HCT116 (cell line): Measurements from ENCODE around the gene RAMP2. TPM values are rescaled to one million over a fixed set of nuclear protein-coding genes. Genes with fewer than 3 reads are reported as not detected.

Experiments
- ATAC-seq: fragments of 200-7000 bp; cut with Tn5 transposase; 2 replicates; pipeline ENCODE4 v1.9.1; 2020; ENCODE audit warnings: mild to moderate bottlenecking, moderate library complexity
- BruUV-seq: library from RNA; stranded (reverse); fragments of 400-500 nt; replicated peaks from 2 replicates; lab custom pipeline; 2021; lab: Mats Ljungman, UMichigan
- CTCF ChIA-PET: fragments of 300-600 bp; sonication (Branson Sonifier 250); formaldehyde crosslinking; loops from one replicate; lab custom pipeline; 2021; ENCODE audit warnings: antibody characterized with exemption; lab: Charles Lee
- POLR2A ChIA-PET: fragments of 300-600, 350-600 bp; sonication (Branson Sonifier 250); formaldehyde crosslinking; loops from one replicate; lab custom pipeline; 2021; ENCODE audit warnings: antibody characterized with exemption; lab: Charles Lee
- RAD21 ChIA-PET, 2 experiments: fragments of 300-600 bp; sonication (Branson Sonifier 250); formaldehyde crosslinking; loops; one replicate each; lab custom pipeline; 2023; ENCODE audit warnings: low total read pairs in 2 of 2; ENCODE audit not compliant: uncharacterized antibody in 2 of 2, unreplicated experiment in 2 of 2, low non-redundant PET in 1 of 2; lab: Charles Lee
- DNase-seq: peaks from one replicate; pipeline ENCODE4 v3.0.0-alpha.2; 2010; ENCODE audit warnings: low read depth, low spot score
- H2AFZ ChIP-seq: fragments of 200-600 bp; shearing (Covaris generic), sonication (generic); 2 replicates; pipeline ENCODE4 v1.6.1; 2017; ENCODE audit warnings: low read depth, mixed run types, mixed read lengths, antibody characterized with exemption, low read length; ENCODE audit not compliant: poor library complexity, severe bottlenecking
- H3K27ac ChIP-seq: 2 replicates; pipeline ENCODE4 v1.5.1; 2012; ENCODE audit warnings: low read depth, low read length
- H3K27me3 ChIP-seq: fragments of 200-600 bp; sonication (generic); 2 replicates; pipeline ENCODE4 v1.6.1; 2016; ENCODE audit warnings: mixed run types, low read length, mixed read lengths; ENCODE audit not compliant: insufficient read depth
- H3K36me3 ChIP-seq, 2 experiments: fragments of 200-500 bp in 1 of 2; fragments of 200-600 bp in 1 of 2; sonication (Bioruptor generic) in 1 of 2; sonication (generic) in 1 of 2; 2 replicates each; pipeline versions ENCODE4 v1.5.1 to v1.6.1; 2014 to 2016; ENCODE audit warnings: low read length in 2 of 2, inconsistent platforms in 1 of 2, mixed read lengths in 1 of 2, mixed run types in 1 of 2; ENCODE audit not compliant: insufficient read depth in 2 of 2, control insufficient read depth in 1 of 2
- H3K4me1 ChIP-seq, 2 experiments: fragments of 200-600 bp in 1 of 2; sonication (generic) in 1 of 2; 2 replicates each; pipeline versions ENCODE4 v1.5.1 to v1.6.1; 2012 to 2017; ENCODE audit warnings: low read length in 2 of 2, inconsistent platforms in 1 of 2, mild to moderate bottlenecking in 1 of 2, mixed read lengths in 1 of 2, mixed run types in 1 of 2, moderate library complexity in 1 of 2; ENCODE audit not compliant: insufficient read depth in 2 of 2, control insufficient read depth in 1 of 2
- H3K4me2 ChIP-seq: fragments of 200-600 bp; sonication (generic); 2 replicates; pipeline ENCODE4 v1.6.1; 2017; ENCODE audit warnings: mixed run types, low read length, mixed read lengths
- H3K4me3 ChIP-seq, 2 experiments: fragments of 200-600 bp in 1 of 2; sonication (generic) in 1 of 2; replicated peaks in 1 of 2; 2 replicates each; pipeline ENCODE4 v1.5.1; 2011 to 2016; ENCODE audit warnings: low read length in 2 of 2, control low read depth in 1 of 2, low read depth in 1 of 2, mild to moderate bottlenecking in 1 of 2, mixed read lengths in 1 of 2, mixed run types in 1 of 2
- H3K79me2 ChIP-seq: fragments of 200-600 bp; sonication (generic); 2 replicates; pipeline ENCODE4 v1.6.1; 2017; ENCODE audit warnings: mild to moderate bottlenecking, mixed run types, low read length, moderate library complexity, mixed read lengths; ENCODE audit not compliant: insufficient read depth
- H3K9ac ChIP-seq: fragments of 200-600 bp; sonication (generic); 2 replicates; pipeline ENCODE4 v1.6.1; 2016; ENCODE audit warnings: low read length, mixed read lengths
- H3K9me2 ChIP-seq: fragments of 200-600 bp; sonication (generic), shearing (Covaris generic); 2 replicates; pipeline ENCODE4 v1.6.1; 2017; ENCODE audit warnings: mixed run types, mild to moderate bottlenecking, moderate library complexity; ENCODE audit not compliant: insufficient read depth
- H3K9me3 ChIP-seq, 2 experiments: fragments of 200-500 bp in 1 of 2; fragments of 200-600 bp in 1 of 2; sonication (Bioruptor generic) in 1 of 2; sonication (generic) in 1 of 2; 2 replicates each; pipeline ENCODE4 v1.6.1; 2014 to 2017; ENCODE audit warnings: low read length in 2 of 2, mixed read lengths in 2 of 2, inconsistent platforms in 1 of 2, low read depth in 1 of 2, mild to moderate bottlenecking in 1 of 2, mixed run types in 1 of 2, moderate library complexity in 1 of 2; ENCODE audit not compliant: control insufficient read depth in 1 of 2, insufficient read depth in 1 of 2
- H4K20me1 ChIP-seq: fragments of 200-600 bp; sonication (generic), shearing (Covaris generic); 2 replicates; pipeline ENCODE4 v1.6.1; 2017; ENCODE audit warnings: mixed run types, mild to moderate bottlenecking, moderate library complexity; ENCODE audit not compliant: insufficient read depth
- EGR1 ChIP-seq: IDR thresholded peaks from 2 replicates; pipeline ENCODE4 v1.6.1; 2012; ENCODE audit warnings: low read depth
- ELF1 ChIP-seq: IDR thresholded peaks from 2 replicates; pipeline ENCODE4 v1.6.1; 2012; ENCODE audit warnings: low read depth, borderline replicate concordance
- EZH2 ChIP-seq: fragments of 200-600 bp; sonication (generic); IDR thresholded peaks from 2 replicates; pipeline ENCODE4 v1.6.1; 2017; ENCODE audit warnings: antibody characterized with exemption, mixed run types
- EZH2phosphoT487 ChIP-seq: fragments of 200-600 bp; IDR thresholded peaks from 2 replicates; pipeline ENCODE4 v1.6.1; 2018; ENCODE audit warnings: antibody characterized with exemption, borderline replicate concordance
- FOSL1 ChIP-seq: IDR thresholded peaks from 2 replicates; pipeline ENCODE4 v1.6.1; 2012; ENCODE audit warnings: low read depth
- MAX ChIP-seq: IDR thresholded peaks from 2 replicates; pipeline ENCODE4 v1.6.1; 2012
- POLR2AphosphoS5 ChIP-seq: IDR thresholded peaks from 2 replicates; pipeline ENCODE4 v1.6.1; 2011; ENCODE audit warnings: mild to moderate bottlenecking, low read depth, low read length, moderate library complexity
- SIN3A ChIP-seq: IDR thresholded peaks from 2 replicates; pipeline ENCODE4 v1.6.1; 2012; ENCODE audit warnings: low read depth
- SP1 ChIP-seq: IDR thresholded peaks from 2 replicates; pipeline ENCODE4 v1.6.1; 2012; ENCODE audit warnings: low read depth
- SRF ChIP-seq: IDR thresholded peaks from 2 replicates; pipeline ENCODE4 v1.6.1; 2012; ENCODE audit warnings: low read depth
- YY1 ChIP-seq: IDR thresholded peaks from 2 replicates; pipeline ENCODE4 v1.6.1; 2011; ENCODE audit warnings: low read length, low read depth, moderate library complexity, mild to moderate bottlenecking; ENCODE audit not compliant: insufficient replicate concordance; ENCODE audit errors: extremely low read depth
- ZFX ChIP-seq: fragments of 450-650 bp; IDR thresholded peaks from 2 replicates; pipeline ENCODE4 v1.6.1; 2017
- ZNF274 ChIP-seq: fragments of 200-500 bp; sonication (Bioruptor generic); IDR thresholded peaks from 2 replicates; pipeline ENCODE4 v1.6.1; 2014; ENCODE audit warnings: mild to moderate bottlenecking, low read depth, low read length, inconsistent platforms
- intact Hi-C: fragments of 100-400 bp; cut with micrococcal nuclease; formaldehyde crosslinking; loops from 2 replicates; pipeline ENCODE4 v1.10.0; 2022
- total RNA-seq: library from RNA; stranded (reverse); gene quantifications from one replicate; pipeline ENCODE4 v1.2.1, GENCODE V29; 2021; ENCODE audit not compliant: unreplicated experiment
- TF ChIP-seq, protein P1 (sequence below): IDR thresholded peaks from 2 replicates; pipeline ENCODE4 v1.6.1; 2011; ENCODE audit warnings: mild to moderate bottlenecking, low read length, moderate library complexity; ENCODE audit not compliant: insufficient replicate concordance; ENCODE audit errors: extremely low read depth
- TF ChIP-seq, protein P2 (sequence below): IDR thresholded peaks from 2 replicates; pipeline ENCODE4 v1.6.1; 2012; ENCODE audit warnings: low read depth
- TF ChIP-seq, protein P3 (sequence below), 3 experiments: fragments of 200-600 bp in 1 of 3; sonication (generic) in 1 of 3; IDR thresholded peaks in 2 of 3; conservative IDR thresholded peaks in 1 of 3; 2 replicates each; pipeline ENCODE4 v1.5.1; 2012 to 2017; ENCODE audit warnings: low read depth in 2 of 3, low read length in 2 of 3, antibody characterized with exemption in 1 of 3, borderline replicate concordance in 1 of 3, control low read depth in 1 of 3, mild to moderate bottlenecking in 1 of 3, mixed read lengths in 1 of 3, mixed run types in 1 of 3, moderate library complexity in 1 of 3; ENCODE audit not compliant: insufficient read depth in 1 of 3
- TF ChIP-seq, protein P4 (sequence below): IDR thresholded peaks from 2 replicates; pipeline ENCODE4 v1.6.1; 2012

Gene RAMP2
- total RNA-seq, 1 experiment from 2014 or later, result not detected

- no TSS peak for BruUV-seq
- ATAC-seq (no peak), DNase-seq (no peak)
- H3K9me3 ChIP-seq, result no peaks in the 10 kb centered on the region
- RAD21 ChIA-PET, result no interaction called here
- H2AFZ ChIP-seq, result no peak overlapping the region
- H3K4me2 ChIP-seq, result no peak overlapping the region
- no peaks in the 10 kb centered on the region for H3K36me3 ChIP-seq
- no peaks in the 10 kb centered on the region for H3K9me2 ChIP-seq
- TF ChIP-seq, protein P1, sequence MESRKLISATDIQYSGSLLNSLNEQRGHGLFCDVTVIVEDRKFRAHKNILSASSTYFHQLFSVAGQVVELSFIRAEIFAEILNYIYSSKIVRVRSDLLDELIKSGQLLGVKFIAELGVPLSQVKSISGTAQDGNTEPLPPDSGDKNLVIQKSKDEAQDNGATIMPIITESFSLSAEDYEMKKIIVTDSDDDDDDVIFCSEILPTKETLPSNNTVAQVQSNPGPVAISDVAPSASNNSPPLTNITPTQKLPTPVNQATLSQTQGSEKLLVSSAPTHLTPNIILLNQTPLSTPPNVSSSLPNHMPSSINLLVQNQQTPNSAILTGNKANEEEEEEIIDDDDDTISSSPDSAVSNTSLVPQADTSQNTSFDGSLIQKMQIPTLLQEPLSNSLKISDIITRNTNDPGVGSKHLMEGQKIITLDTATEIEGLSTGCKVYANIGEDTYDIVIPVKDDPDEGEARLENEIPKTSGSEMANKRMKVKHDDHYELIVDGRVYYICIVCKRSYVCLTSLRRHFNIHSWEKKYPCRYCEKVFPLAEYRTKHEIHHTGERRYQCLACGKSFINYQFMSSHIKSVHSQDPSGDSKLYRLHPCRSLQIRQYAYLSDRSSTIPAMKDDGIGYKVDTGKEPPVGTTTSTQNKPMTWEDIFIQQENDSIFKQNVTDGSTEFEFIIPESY, result no peak
- TF ChIP-seq POLR2AphosphoS5 (no peak), FOSL1 (no peak), SP1 (no peak), EZH2phosphoT487 (no peak), YY1 (no peak), EGR1 (no peak), EZH2 (no peak), ZNF274 (no peak), ELF1 (no peak), MAX (no peak), ZFX (no peak), SRF (no peak), SIN3A (no peak)
- TF ChIP-seq, protein P2, sequence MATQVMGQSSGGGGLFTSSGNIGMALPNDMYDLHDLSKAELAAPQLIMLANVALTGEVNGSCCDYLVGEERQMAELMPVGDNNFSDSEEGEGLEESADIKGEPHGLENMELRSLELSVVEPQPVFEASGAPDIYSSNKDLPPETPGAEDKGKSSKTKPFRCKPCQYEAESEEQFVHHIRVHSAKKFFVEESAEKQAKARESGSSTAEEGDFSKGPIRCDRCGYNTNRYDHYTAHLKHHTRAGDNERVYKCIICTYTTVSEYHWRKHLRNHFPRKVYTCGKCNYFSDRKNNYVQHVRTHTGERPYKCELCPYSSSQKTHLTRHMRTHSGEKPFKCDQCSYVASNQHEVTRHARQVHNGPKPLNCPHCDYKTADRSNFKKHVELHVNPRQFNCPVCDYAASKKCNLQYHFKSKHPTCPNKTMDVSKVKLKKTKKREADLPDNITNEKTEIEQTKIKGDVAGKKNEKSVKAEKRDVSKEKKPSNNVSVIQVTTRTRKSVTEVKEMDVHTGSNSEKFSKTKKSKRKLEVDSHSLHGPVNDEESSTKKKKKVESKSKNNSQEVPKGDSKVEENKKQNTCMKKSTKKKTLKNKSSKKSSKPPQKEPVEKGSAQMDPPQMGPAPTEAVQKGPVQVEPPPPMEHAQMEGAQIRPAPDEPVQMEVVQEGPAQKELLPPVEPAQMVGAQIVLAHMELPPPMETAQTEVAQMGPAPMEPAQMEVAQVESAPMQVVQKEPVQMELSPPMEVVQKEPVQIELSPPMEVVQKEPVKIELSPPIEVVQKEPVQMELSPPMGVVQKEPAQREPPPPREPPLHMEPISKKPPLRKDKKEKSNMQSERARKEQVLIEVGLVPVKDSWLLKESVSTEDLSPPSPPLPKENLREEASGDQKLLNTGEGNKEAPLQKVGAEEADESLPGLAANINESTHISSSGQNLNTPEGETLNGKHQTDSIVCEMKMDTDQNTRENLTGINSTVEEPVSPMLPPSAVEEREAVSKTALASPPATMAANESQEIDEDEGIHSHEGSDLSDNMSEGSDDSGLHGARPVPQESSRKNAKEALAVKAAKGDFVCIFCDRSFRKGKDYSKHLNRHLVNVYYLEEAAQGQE, result no peak
- TF ChIP-seq, protein P3, sequence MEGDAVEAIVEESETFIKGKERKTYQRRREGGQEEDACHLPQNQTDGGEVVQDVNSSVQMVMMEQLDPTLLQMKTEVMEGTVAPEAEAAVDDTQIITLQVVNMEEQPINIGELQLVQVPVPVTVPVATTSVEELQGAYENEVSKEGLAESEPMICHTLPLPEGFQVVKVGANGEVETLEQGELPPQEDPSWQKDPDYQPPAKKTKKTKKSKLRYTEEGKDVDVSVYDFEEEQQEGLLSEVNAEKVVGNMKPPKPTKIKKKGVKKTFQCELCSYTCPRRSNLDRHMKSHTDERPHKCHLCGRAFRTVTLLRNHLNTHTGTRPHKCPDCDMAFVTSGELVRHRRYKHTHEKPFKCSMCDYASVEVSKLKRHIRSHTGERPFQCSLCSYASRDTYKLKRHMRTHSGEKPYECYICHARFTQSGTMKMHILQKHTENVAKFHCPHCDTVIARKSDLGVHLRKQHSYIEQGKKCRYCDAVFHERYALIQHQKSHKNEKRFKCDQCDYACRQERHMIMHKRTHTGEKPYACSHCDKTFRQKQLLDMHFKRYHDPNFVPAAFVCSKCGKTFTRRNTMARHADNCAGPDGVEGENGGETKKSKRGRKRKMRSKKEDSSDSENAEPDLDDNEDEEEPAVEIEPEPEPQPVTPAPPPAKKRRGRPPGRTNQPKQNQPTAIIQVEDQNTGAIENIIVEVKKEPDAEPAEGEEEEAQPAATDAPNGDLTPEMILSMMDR (IDR thresholded peaks at IDR 0.05 in 2 of 3, conservative IDR thresholded peaks at IDR 0.05 in 1 of 3; ENCODE audit: borderline replicate concordance in 1 of 3, insufficient read depth in 1 of 3, low read depth in 2 of 3, low read length in 2 of 3), result no peak
- TF ChIP-seq, protein P4, sequence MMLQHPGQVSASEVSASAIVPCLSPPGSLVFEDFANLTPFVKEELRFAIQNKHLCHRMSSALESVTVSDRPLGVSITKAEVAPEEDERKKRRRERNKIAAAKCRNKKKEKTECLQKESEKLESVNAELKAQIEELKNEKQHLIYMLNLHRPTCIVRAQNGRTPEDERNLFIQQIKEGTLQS, result no peak
- TF ChIP-seq, all 23 proteins: peak for 0
- Histone ChIP-seq H3K4me1 (no peaks in the 10 kb centered on the region), H4K20me1 (no peaks in the 10 kb centered on the region), H3K9ac (no peak overlapping the region), H3K4me3 (no peak overlapping the region), H3K27ac (no peak overlapping the region), H3K27me3 (no peaks in the 10 kb centered on the region), H3K79me2 (no peaks in the 10 kb centered on the region)
- CTCF ChIA-PET, result interaction anchor here (3.1 kb wide), 1 partner anchor 12 kb away, joined by 24 read pairs; no protein-coding TSS in a partner anchor
- POLR2A ChIA-PET, result no interaction called here
- intact Hi-C loops, result no loop called here
These were observed 9.4 kb upstream of the RAMP2 start for GRCh38 chr17:42751628-42752027.
